ENCODE measurements around the gene DNAJC15. TPM values are rescaled to one million over a fixed set of nuclear protein-coding genes. Genes with fewer than 3 reads are reported as not detected.

Gene DNAJC15
- total RNA-seq, 1 donor from 2014 or later, result 21.6 TPM

GRCh38 chr13:43005460-43006236 lies 17.7 kb upstream of the DNAJC15 start:
- Mint-ChIP-seq H3K4me1 (ENCODE audit: low read depth) (peaks cover 67% of the 10 kb centered on the region), H3K27me3 (ENCODE audit: low read depth) (no peaks in the 10 kb centered on the region), H3K36me3 (ENCODE audit: low read depth) (no peaks in the 10 kb centered on the region), H3K4me3 (ENCODE audit: unreplicated experiment) (no peak overlapping the region), H3K27ac (ENCODE audit: unreplicated experiment) (peak overlapping the region; percentile 60), H3K9me3 (ENCODE audit: low read depth) (peaks cover 8% of the 10 kb centered on the region)
- DNase-seq (ENCODE audit: low spot score), result no peak
- no peak for TF ChIP-seq CTCF (IDR thresholded peaks at IDR 0.05)

DNA sequence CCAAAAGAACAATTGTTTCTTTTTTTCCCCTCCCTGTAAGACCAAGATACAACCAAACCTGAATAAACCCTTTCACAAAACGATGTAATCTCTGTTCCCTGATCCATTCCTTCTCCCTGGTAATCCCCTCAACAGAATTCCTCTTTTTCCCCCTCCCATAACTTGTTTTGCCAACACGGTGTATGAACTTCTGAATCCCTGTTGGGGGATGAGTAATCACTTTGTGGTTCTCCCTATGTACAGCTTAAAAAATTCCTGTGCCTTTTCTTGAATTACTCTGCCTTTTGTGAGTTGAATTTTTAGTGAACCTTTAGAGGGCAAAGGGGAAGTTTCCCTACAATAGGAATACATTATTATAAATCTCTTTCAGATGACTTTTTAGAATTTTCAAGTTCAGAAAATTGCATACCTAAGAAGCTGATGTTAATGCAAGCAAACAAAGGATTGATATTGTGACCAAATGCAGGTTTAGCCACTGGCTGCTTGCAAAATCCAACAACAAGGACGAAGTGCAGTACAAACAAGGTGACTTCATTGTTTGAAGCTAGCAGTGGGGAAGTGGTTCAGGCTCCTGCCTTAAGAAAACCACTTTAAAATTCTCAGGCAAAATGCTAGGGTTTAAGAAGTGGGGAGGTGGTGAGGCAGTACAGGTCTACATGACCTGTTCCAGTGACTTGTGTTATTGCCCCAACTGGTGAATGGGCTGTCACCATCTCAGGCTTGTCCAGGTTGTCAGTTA lies 16.3 kb upstream of the DNAJC15 start:
- Mint-ChIP-seq H3K9me3 (ENCODE audit: low read depth) (peaks cover 4% of the 10 kb centered on the region), H3K4me3 (ENCODE audit: unreplicated experiment) (no peak overlapping the region), H3K27me3 (ENCODE audit: low read depth) (no peaks in the 10 kb centered on the region), H3K36me3 (ENCODE audit: low read depth) (no peaks in the 10 kb centered on the region), H3K27ac (ENCODE audit: unreplicated experiment) (peak overlapping the region; percentile 86), H3K4me1 (ENCODE audit: low read depth) (peaks cover 62% of the 10 kb centered on the region)
- no peak for TF ChIP-seq CTCF (IDR thresholded peaks at IDR 0.05)
- no peak for DNase-seq (ENCODE audit: low spot score)

DNA sequence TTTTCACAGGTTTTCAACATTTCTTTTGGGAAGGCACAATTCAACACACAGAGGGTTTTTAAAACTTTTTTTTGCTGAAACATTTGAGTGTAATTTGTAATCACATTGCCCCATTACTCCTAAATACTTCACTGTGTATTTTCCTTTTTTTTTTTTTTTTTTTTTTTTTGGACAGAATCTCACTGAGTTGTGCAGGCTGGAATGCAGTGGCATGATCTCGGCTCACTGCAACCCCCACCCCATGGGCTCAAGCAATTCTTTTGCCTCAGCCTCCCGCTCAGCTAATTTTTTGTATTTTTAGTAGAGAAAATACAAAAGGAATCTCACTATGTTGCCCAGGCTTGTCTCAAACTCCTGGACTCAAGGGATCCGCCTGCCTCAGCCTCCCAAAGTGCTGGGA lies 14.8 kb upstream of the DNAJC15 start:
- Mint-ChIP-seq H3K4me1 (ENCODE audit: low read depth) (peaks cover 56% of the 10 kb centered on the region), H3K4me3 (ENCODE audit: unreplicated experiment) (no peak overlapping the region), H3K36me3 (ENCODE audit: low read depth) (no peaks in the 10 kb centered on the region), H3K27me3 (ENCODE audit: low read depth) (no peaks in the 10 kb centered on the region), H3K9me3 (ENCODE audit: low read depth) (no peaks in the 10 kb centered on the region), H3K27ac (ENCODE audit: unreplicated experiment) (peak overlapping the region; percentile 83)
- TF ChIP-seq CTCF (IDR thresholded peaks at IDR 0.05), result no peak
- no peak for DNase-seq (ENCODE audit: low spot score)

- peaks cover 53% of the 10 kb centered on the region for H3K4me1 Mint-ChIP-seq (ENCODE audit: low read depth)
- no peak overlapping the region for H3K4me3 Mint-ChIP-seq (ENCODE audit: unreplicated experiment)
- H3K27ac Mint-ChIP-seq (ENCODE audit: unreplicated experiment), result no peak overlapping the region
- no peaks in the 10 kb centered on the region for H3K36me3 Mint-ChIP-seq (ENCODE audit: low read depth)
- no peak for DNase-seq (ENCODE audit: low spot score)
- no peaks in the 10 kb centered on the region for H3K9me3 Mint-ChIP-seq (ENCODE audit: low read depth)
- no peak for TF ChIP-seq CTCF (IDR thresholded peaks at IDR 0.05)
- H3K27me3 Mint-ChIP-seq (ENCODE audit: low read depth), result no peaks in the 10 kb centered on the region
Measured at GRCh38 chr13:43009506-43009905, 13.9 kb upstream of the DNAJC15 start.

GRCh38 chr13:43014162-43014561 lies 9.2 kb upstream of the DNAJC15 start:
- DNase-seq (ENCODE audit: low spot score), result no peak
- H3K27me3 Mint-ChIP-seq (ENCODE audit: low read depth), result no peaks in the 10 kb centered on the region
- H3K36me3 Mint-ChIP-seq (ENCODE audit: low read depth), result no peaks in the 10 kb centered on the region
- H3K4me1 Mint-ChIP-seq (ENCODE audit: low read depth), result peaks cover 8% of the 10 kb centered on the region
- no peaks in the 10 kb centered on the region for H3K9me3 Mint-ChIP-seq (ENCODE audit: low read depth)
- H3K27ac Mint-ChIP-seq (ENCODE audit: unreplicated experiment), result no peak overlapping the region
- no peak overlapping the region for H3K4me3 Mint-ChIP-seq (ENCODE audit: unreplicated experiment)
- no peak for TF ChIP-seq CTCF (IDR thresholded peaks at IDR 0.05)

Measured in chondrocyte (in vitro differentiated cells).